ENCODE data around the gene CGN. TPM values are rescaled to one million over a fixed set of nuclear protein-coding genes. Genes with fewer than 3 reads are reported as not detected.

The CGN gene
- total and polyA plus RNA-seq, 2 of the 13 experiments (the other 11 are each of a cell fraction or from before 2014, with no cell fraction given): 0.75 to 0.81 TPM

- ChIA-PET CTCF (ENCODE audit: low intra/inter-chr PET ratio, low total read pairs) (no interaction called here), POLR2A (no interaction called here)
- FAIRE-seq (no peak), ATAC-seq (no peak), DNase-seq (ENCODE audit: low spot score) (no peak)
- Histone ChIP-seq H3K9me3 (ENCODE audit: low read length) (no peaks in the 10 kb centered on the region), H3K4me1 (ENCODE audit: insufficient read depth, low read length) (peaks cover 65% of the 10 kb centered on the region), H3K36me3 (replicated peaks in 1 of 2; ENCODE audit: control insufficient read depth in 1 of 2, insufficient read depth in 2 of 2, low read length in 2 of 2) (no peaks in the 10 kb centered on the region; a peak in 1 of 5 replicates), H2AFZ (ENCODE audit: low read length) (no peak overlapping the region), H3K4me2 (ENCODE audit: low read depth, low read length) (no peak overlapping the region), H3K27me3 (ENCODE audit: control insufficient read depth in 1 of 2, insufficient read depth in 2 of 2, low read length in 2 of 2) (peaks cover 0 to 16% of the 10 kb centered on the region in 2 experiments; a peak in 2 of 5 replicates), H3K27ac (ENCODE audit: extremely low read length, insufficient read depth, low read length) (no peak overlapping the region), H3K9ac (ENCODE audit: insufficient read depth, low read depth, low read length) (no peak overlapping the region), H3K4me3 (replicated peaks in 1 of 3; ENCODE audit: insufficient read depth in 1 of 3, low read depth in 2 of 3, low read length in 3 of 3) (no peak overlapping the region), H4K20me1 (ENCODE audit: insufficient read depth, low read length) (no peaks in the 10 kb centered on the region), H3K79me2 (ENCODE audit: insufficient read depth, low read length) (no peaks in the 10 kb centered on the region)
- intact Hi-C loops (cut with micrococcal nuclease; ENCODE audit: unreplicated experiment) (no loop called here), in situ Hi-C loops (cut with HindIII; ENCODE audit: extremely low pct_ligation_motif_present, low pct_unique_long_range_greater_than_20kb) (no loop called here)
- WGBS (ENCODE audit: low lambda C conversion rate): 71% methylated on average over 4 of the region's 4 CpGs
- TF ChIP-seq CHD4 (IDR thresholded peaks at IDR 0.05; ENCODE audit: borderline replicate concordance, low read length): 0 out of 2 replicates have a peak, but pooled peaks have one; percentile 33
- peak; percentile 89 for TF ChIP-seq ZNF629 (CRISPR knock-in tag; conservative IDR thresholded peaks at IDR 0.05)
- no peak for TF ChIP-seq NCOA5 (CRISPR knock-in tag; IDR thresholded peaks at IDR 0.05)
- TF ChIP-seq MIER3 (CRISPR knock-in tag; IDR thresholded peaks at IDR 0.05; ENCODE audit: borderline replicate concordance): no peak
- TF ChIP-seq ARNT2 (CRISPR knock-in tag; IDR thresholded peaks at IDR 0.05; ENCODE audit: low read depth): no peak
- TF ChIP-seq ZMYM3 (CRISPR knock-in tag; IDR thresholded peaks at IDR 0.05): 0 out of 2 replicates have a peak, but pooled peaks have one; percentile 36
- TF ChIP-seq POLR2A (IDR thresholded peaks at IDR 0.05; ENCODE audit: insufficient read depth in 1 of 2, low read depth in 2 of 2, low read length in 2 of 2): no peak
- BruUV-seq (replicated peaks): no TSS peak
Measured at GRCh38 chr1:151515265-151515664, 4.1 kb downstream of the CGN start.

- no peaks in the 10 kb centered on the region for H3K9me3 ChIP-seq (ENCODE audit: low read length)
- in situ Hi-C loops (cut with HindIII; ENCODE audit: extremely low pct_ligation_motif_present, low pct_unique_long_range_greater_than_20kb) (no loop called here), intact Hi-C loops (cut with micrococcal nuclease; ENCODE audit: unreplicated experiment) (no loop called here)
- no peak for ATAC-seq
- no peak overlapping the region for H3K27ac ChIP-seq (ENCODE audit: extremely low read length, insufficient read depth, low read length)
- no peaks in the 10 kb centered on the region for H3K79me2 ChIP-seq (ENCODE audit: insufficient read depth, low read length)
- CTCF ChIA-PET (ENCODE audit: low intra/inter-chr PET ratio, low total read pairs): no interaction called here
- H3K36me3 ChIP-seq (replicated peaks in 1 of 2; ENCODE audit: control insufficient read depth in 1 of 2, insufficient read depth in 2 of 2, low read length in 2 of 2): no peaks in the 10 kb centered on the region; a peak in 1 of 5 replicates
- no peaks in the 10 kb centered on the region for H4K20me1 ChIP-seq (ENCODE audit: insufficient read depth, low read length)
- H3K4me1 ChIP-seq (ENCODE audit: insufficient read depth, low read length): peaks cover 64% of the 10 kb centered on the region
- no peak for FAIRE-seq
- WGBS (ENCODE audit: low lambda C conversion rate): 8% methylated on average over 1 of the region's 1 CpG
- no peak overlapping the region for H3K4me2 ChIP-seq (ENCODE audit: low read depth, low read length)
- no peak overlapping the region for H2AFZ ChIP-seq (ENCODE audit: low read length)
- POLR2A ChIA-PET: no interaction called here
- no TSS peak for BruUV-seq (replicated peaks)
- TF ChIP-seq ATM (IDR thresholded peaks at IDR 0.05; ENCODE audit: borderline replicate concordance) (no peak), SP4 (CRISPR knock-in tag; IDR thresholded peaks at IDR 0.05) (no peak), NCOR1 (IDR thresholded peaks at IDR 0.05; ENCODE audit: borderline replicate concordance, low read length) (no peak), DNMT3B (CRISPR knock-in tag; conservative IDR thresholded peaks at IDR 0.05) (no peak), ZNF790 (CRISPR knock-in tag; IDR thresholded peaks at IDR 0.05; ENCODE audit: borderline replicate concordance) (no peak), MAFK (conservative IDR thresholded peaks at IDR 0.05 in 1 of 2, IDR thresholded peaks at IDR 0.05 in 1 of 2; ENCODE audit: low read length in 2 of 2) (0 out of 4 replicates have a peak, but pooled peaks of 1 of the 2 experiments have one; percentile 1), TEAD3 (CRISPR knock-in tag; optimal IDR thresholded peaks at IDR 0.05; ENCODE audit: borderline replicate concordance) (peak; percentile 53)
- H3K9ac ChIP-seq (ENCODE audit: insufficient read depth, low read depth, low read length): no peak overlapping the region
- H3K4me3 ChIP-seq (replicated peaks in 1 of 3; ENCODE audit: insufficient read depth in 1 of 3, low read depth in 2 of 3, low read length in 3 of 3): no peak overlapping the region
- DNase-seq (ENCODE audit: low spot score): no peak
- peaks cover 0 to 16% of the 10 kb centered on the region in 2 experiments; a peak in 2 of 5 replicates for H3K27me3 ChIP-seq (ENCODE audit: control insufficient read depth in 1 of 2, insufficient read depth in 2 of 2, low read length in 2 of 2)
Measured at GRCh38 chr1:151516031-151516511, 4.9 kb downstream of the CGN start.
